ENCODE results near the gene MAP3K12.

The MAP3K12 gene

DNA sequence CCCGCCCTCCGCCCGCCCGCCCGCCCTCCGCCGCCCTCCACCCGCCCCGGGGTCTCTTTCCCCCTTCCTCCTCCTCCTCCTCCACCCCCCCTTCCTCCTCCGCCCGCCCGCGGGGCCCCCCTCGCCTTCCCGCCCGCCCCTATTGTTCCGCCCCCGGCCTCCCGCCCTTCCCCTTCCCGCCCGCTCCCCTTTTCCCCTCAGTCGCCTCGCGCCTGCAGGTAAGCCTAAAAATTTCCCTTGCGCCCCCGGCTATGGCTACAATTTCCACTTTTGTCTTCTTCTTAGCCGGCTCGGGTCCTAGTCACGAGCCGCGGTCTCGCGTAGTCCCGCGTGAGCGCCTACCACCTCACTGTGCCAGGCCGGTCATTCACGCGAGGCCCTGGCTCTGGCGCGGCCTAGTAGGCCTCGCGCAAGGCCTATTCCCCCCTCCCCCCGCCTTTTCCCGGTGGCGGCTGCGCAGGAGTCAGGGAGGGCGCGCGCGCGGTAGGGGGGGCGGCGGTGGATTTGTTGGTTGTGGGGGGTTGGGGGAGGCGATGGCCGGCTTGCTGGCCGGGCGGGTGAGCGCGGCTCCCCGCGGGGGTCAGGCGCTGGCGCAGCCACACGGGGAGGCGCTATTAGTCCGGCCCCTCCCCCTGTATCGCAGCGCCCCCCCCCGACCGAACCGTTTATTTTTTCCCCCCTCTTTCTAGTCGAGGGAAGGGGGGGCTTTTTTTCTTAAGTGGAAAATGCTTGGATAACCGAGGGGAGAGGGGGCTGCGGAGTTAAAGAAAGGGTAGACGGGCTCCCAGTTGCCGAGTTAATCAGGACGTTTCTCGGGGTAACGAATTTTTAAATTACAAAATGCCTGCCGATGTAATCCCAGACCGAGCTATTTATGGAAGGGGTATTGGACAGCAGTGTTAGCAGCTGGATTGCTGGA, 46.8 kb downstream of the MAP3K12 start:
- Histone ChIP-seq H2AFZ (ENCODE audit: low read depth, low read length) (no peak overlapping the region), H3K27ac (ENCODE audit: low read length, poor library complexity, severe bottlenecking) (peak overlapping the region; percentile 100), H3K4me3 (ENCODE audit: insufficient read depth in 1 of 2, low read depth in 1 of 2, low read length in 2 of 2) (peak overlapping the region; percentile 95), H3K27me3 (ENCODE audit: control insufficient read depth in 1 of 2, insufficient read depth in 1 of 2, low read length in 2 of 2) (no peaks in the 10 kb centered on the region), H3K36me3 (ENCODE audit: control insufficient read depth in 1 of 2, insufficient read depth in 2 of 2, low read depth in 1 of 2, low read length in 2 of 2) (peaks cover 29 to 51% of the 10 kb centered on the region in 2 experiments), H3K9ac (ENCODE audit: low read length) (peak overlapping the region; percentile 99), H2BK15ac (ENCODE audit: low read depth, poor library complexity, severe bottlenecking) (peak overlapping the region; percentile 64), H3K79me1 (replicated peaks; ENCODE audit: low read length, poor library complexity, severe bottlenecking) (peaks cover 4% of the 10 kb centered on the region), H4K91ac (ENCODE audit: low read length) (peak overlapping the region; percentile 97), H3K4me2 (ENCODE audit: low read length, poor library complexity, severe bottlenecking) (peak overlapping the region; percentile 81), H3K4ac (ENCODE audit: low read depth in 1 of 2, low read length in 2 of 2) (peak overlapping the region; percentile 95 to 98), H3K9me3 (ENCODE audit: control insufficient read depth, low read length) (no peaks in the 10 kb centered on the region), H2AK5ac (ENCODE audit: low read length, severe bottlenecking) (peak overlapping the region; percentile 99), H3K4me1 (ENCODE audit: control insufficient read depth, insufficient read depth, low read depth, low read length) (peaks cover 6% of the 10 kb centered on the region), H2BK12ac (ENCODE audit: low read length in 2 of 2) (no peak overlapping the region), H3K18ac (ENCODE audit: low read depth in 1 of 2, low read length in 2 of 2) (peak overlapping the region; percentile 98 to 99), H3K14ac (ENCODE audit: low read length in 2 of 2) (peak overlapping the region in 1 of 2 experiments; percentile 97), H4K8ac (ENCODE audit: low read length) (peak overlapping the region; percentile 86), H3K23ac (ENCODE audit: low read length in 2 of 2) (no peak overlapping the region), H2BK5ac (ENCODE audit: low read depth, low read length, poor library complexity, severe bottlenecking) (peak overlapping the region; percentile 87), H2BK120ac (ENCODE audit: low read depth, low read length) (peak overlapping the region; percentile 55)
- 2% methylated on average over 27 of the region's 82 CpGs for WGBS
- peak; percentile 92 for DNase-seq

DNA sequence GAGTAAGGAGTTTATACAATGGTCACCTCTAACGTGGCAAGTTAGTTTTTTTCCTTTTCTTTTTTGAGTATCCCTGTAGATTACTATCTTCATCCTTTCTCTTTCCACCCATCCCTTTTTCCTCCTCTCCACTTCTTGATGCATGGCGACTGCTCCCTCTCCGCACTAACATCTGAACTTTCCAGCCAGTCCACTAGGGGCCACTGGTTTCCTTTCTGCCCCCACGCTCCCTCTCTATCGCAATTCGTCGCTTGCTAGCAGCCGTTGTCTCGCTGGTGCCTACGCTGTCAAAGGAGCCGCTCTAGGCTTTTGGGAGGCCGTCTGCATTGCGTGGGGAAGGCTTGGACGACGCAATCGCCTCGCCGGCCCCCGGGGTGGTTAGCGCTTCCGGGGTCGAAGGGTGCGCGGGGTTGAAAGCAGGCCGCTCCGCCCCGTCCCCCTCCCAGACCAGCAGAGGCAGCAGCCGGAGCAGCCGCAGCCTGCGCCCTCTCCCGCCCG, 47.5 kb downstream of the MAP3K12 start, which contains the start of gene PCBP2:
Gene PCBP2 (plus strand): TSS at position 442 of the 498 bp plus-strand sequence. CDS start 2,699 bp downstream, outside the sequence.
- peak; percentile 100 for DNase-seq
- peak within 1 kb of the TSS; percentile 95 to 98 for H3K4ac ChIP-seq (ENCODE audit: low read depth in 1 of 2, low read length in 2 of 2)
- peaks cover 4% of the 10 kb centered on the region for H3K79me1 ChIP-seq (replicated peaks; ENCODE audit: low read length, poor library complexity, severe bottlenecking)
- H3K9me3 ChIP-seq (ENCODE audit: control insufficient read depth, low read length): no peaks in the 10 kb centered on the region
- no peak within 1 kb of the TSS for H2BK12ac ChIP-seq (ENCODE audit: low read length in 2 of 2)
- H3K14ac ChIP-seq (ENCODE audit: low read length in 2 of 2): peak within 1 kb of the TSS in 1 of 2 experiments; percentile 97
- H2BK120ac ChIP-seq (ENCODE audit: low read depth, low read length): peak within 1 kb of the TSS; percentile 55
- H3K27ac ChIP-seq (ENCODE audit: low read length, poor library complexity, severe bottlenecking): peak within 1 kb of the TSS; percentile 100
- H3K36me3 ChIP-seq (ENCODE audit: control insufficient read depth in 1 of 2, insufficient read depth in 2 of 2, low read depth in 1 of 2, low read length in 2 of 2): peaks cover 28 to 51% of the 10 kb centered on the region in 2 experiments
- peaks cover 5% of the 10 kb centered on the region for H3K4me1 ChIP-seq (ENCODE audit: control insufficient read depth, insufficient read depth, low read depth, low read length)
- H2BK15ac ChIP-seq (ENCODE audit: low read depth, poor library complexity, severe bottlenecking): peak within 1 kb of the TSS; percentile 64
- H3K9ac ChIP-seq (ENCODE audit: low read length): peak within 1 kb of the TSS; percentile 99
- peak within 1 kb of the TSS; percentile 99 for H2AK5ac ChIP-seq (ENCODE audit: low read length, severe bottlenecking)
- peak within 1 kb of the TSS; percentile 81 for H3K4me2 ChIP-seq (ENCODE audit: low read length, poor library complexity, severe bottlenecking)
- 2% methylated on average over 12 of the region's 32 CpGs for WGBS
- H3K4me3 ChIP-seq (ENCODE audit: insufficient read depth in 1 of 2, low read depth in 1 of 2, low read length in 2 of 2): peak within 1 kb of the TSS; percentile 95
- no peak within 1 kb of the TSS for H3K23ac ChIP-seq (ENCODE audit: low read length in 2 of 2)
- H2BK5ac ChIP-seq (ENCODE audit: low read depth, low read length, poor library complexity, severe bottlenecking): peak within 1 kb of the TSS; percentile 87
- peak within 1 kb of the TSS; percentile 98 to 99 for H3K18ac ChIP-seq (ENCODE audit: low read depth in 1 of 2, low read length in 2 of 2)
- H4K8ac ChIP-seq (ENCODE audit: low read length): peak within 1 kb of the TSS; percentile 86
- peak within 1 kb of the TSS; percentile 97 for H4K91ac ChIP-seq (ENCODE audit: low read length)
- no peaks in the 10 kb centered on the region for H3K27me3 ChIP-seq (ENCODE audit: control insufficient read depth in 1 of 2, insufficient read depth in 1 of 2, low read length in 2 of 2)
- H2AFZ ChIP-seq (ENCODE audit: low read depth, low read length): no peak within 1 kb of the TSS

DNA sequence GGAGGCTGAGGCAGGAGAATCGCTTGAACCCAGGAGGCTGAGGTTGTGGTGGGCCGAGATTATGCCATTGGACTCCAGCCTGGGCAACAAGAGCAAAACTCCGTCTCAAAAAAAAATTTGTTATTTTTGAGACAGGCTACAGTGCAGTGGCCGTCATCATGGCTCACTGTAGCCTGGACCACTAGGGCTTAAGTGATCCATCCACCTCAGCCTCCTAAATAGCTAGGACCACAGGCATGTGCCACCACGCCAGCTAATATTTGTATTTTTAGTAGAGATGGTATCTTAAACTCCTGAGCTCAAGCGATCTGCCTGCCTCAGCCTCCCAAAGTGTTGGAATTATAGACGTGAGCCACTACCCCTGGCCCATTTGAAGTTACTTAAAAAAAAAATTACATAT, 48.3 kb downstream of the MAP3K12 start:
- no peak overlapping the region for H2BK120ac ChIP-seq (ENCODE audit: low read depth, low read length)
- H3K27ac ChIP-seq (ENCODE audit: low read length, poor library complexity, severe bottlenecking): no peak overlapping the region
- H3K9ac ChIP-seq (ENCODE audit: low read length): no peak overlapping the region
- H3K14ac ChIP-seq (ENCODE audit: low read length in 2 of 2): no peak overlapping the region
- H3K36me3 ChIP-seq (ENCODE audit: control insufficient read depth in 1 of 2, insufficient read depth in 2 of 2, low read depth in 1 of 2, low read length in 2 of 2): peaks cover 25 to 49% of the 10 kb centered on the region in 2 experiments
- no peak overlapping the region for H2AK5ac ChIP-seq (ENCODE audit: low read length, severe bottlenecking)
- H4K8ac ChIP-seq (ENCODE audit: low read length): no peak overlapping the region
- H3K4me2 ChIP-seq (ENCODE audit: low read length, poor library complexity, severe bottlenecking): no peak overlapping the region
- H2BK5ac ChIP-seq (ENCODE audit: low read depth, low read length, poor library complexity, severe bottlenecking): no peak overlapping the region
- peaks cover 5% of the 10 kb centered on the region for H3K4me1 ChIP-seq (ENCODE audit: control insufficient read depth, insufficient read depth, low read depth, low read length)
- H3K4ac ChIP-seq (ENCODE audit: low read depth in 1 of 2, low read length in 2 of 2): no peak overlapping the region
- H2BK12ac ChIP-seq (ENCODE audit: low read length in 2 of 2): no peak overlapping the region
- no peak for DNase-seq
- H4K91ac ChIP-seq (ENCODE audit: low read length): no peak overlapping the region
- no peaks in the 10 kb centered on the region for H3K27me3 ChIP-seq (ENCODE audit: control insufficient read depth in 1 of 2, insufficient read depth in 1 of 2, low read length in 2 of 2)
- WGBS: 97% methylated on average over 3 of the region's 7 CpGs
- H2AFZ ChIP-seq (ENCODE audit: low read depth, low read length): no peak overlapping the region
- H3K4me3 ChIP-seq (ENCODE audit: insufficient read depth in 1 of 2, low read depth in 1 of 2, low read length in 2 of 2): no peak overlapping the region
- H3K23ac ChIP-seq (ENCODE audit: low read length in 2 of 2): no peak overlapping the region
- no peak overlapping the region for H2BK15ac ChIP-seq (ENCODE audit: low read depth, poor library complexity, severe bottlenecking)
- peaks cover 4% of the 10 kb centered on the region for H3K79me1 ChIP-seq (replicated peaks; ENCODE audit: low read length, poor library complexity, severe bottlenecking)
- no peak overlapping the region for H3K18ac ChIP-seq (ENCODE audit: low read depth in 1 of 2, low read length in 2 of 2)
- H3K9me3 ChIP-seq (ENCODE audit: control insufficient read depth, low read length): no peaks in the 10 kb centered on the region

All from mesenchymal stem cell (in vitro differentiated cells and primary cell).